ENCODE results near the gene DPYSL5.

DPYSL5 gene

GRCh38 chr2:26874514-26874913 lies 26.6 kb downstream of the DPYSL5 start:
- H3K27ac Mint-ChIP-seq, result no peak overlapping the region
- H3K4me3 Mint-ChIP-seq, result no peak overlapping the region
- H3K4me1 Mint-ChIP-seq, result peaks cover 10% of the 10 kb centered on the region
- TF ChIP-seq, protein P1, sequence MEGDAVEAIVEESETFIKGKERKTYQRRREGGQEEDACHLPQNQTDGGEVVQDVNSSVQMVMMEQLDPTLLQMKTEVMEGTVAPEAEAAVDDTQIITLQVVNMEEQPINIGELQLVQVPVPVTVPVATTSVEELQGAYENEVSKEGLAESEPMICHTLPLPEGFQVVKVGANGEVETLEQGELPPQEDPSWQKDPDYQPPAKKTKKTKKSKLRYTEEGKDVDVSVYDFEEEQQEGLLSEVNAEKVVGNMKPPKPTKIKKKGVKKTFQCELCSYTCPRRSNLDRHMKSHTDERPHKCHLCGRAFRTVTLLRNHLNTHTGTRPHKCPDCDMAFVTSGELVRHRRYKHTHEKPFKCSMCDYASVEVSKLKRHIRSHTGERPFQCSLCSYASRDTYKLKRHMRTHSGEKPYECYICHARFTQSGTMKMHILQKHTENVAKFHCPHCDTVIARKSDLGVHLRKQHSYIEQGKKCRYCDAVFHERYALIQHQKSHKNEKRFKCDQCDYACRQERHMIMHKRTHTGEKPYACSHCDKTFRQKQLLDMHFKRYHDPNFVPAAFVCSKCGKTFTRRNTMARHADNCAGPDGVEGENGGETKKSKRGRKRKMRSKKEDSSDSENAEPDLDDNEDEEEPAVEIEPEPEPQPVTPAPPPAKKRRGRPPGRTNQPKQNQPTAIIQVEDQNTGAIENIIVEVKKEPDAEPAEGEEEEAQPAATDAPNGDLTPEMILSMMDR (IDR thresholded peaks at IDR 0.05; ENCODE audit: unreplicated experiment in 3 of 3), result no peak
- no peaks in the 10 kb centered on the region for H3K9me3 Mint-ChIP-seq
- H3K36me3 Mint-ChIP-seq (ENCODE audit: low read depth), result no peaks in the 10 kb centered on the region
- peaks cover 6% of the 10 kb centered on the region for H3K27me3 Mint-ChIP-seq (ENCODE audit: low read depth)

GRCh38 chr2:26875065-26875634 lies 27.2 kb downstream of the DPYSL5 start:
- Mint-ChIP-seq H3K27ac (no peak overlapping the region), H3K9me3 (no peaks in the 10 kb centered on the region), H3K4me1 (peaks cover 10% of the 10 kb centered on the region), H3K36me3 (ENCODE audit: low read depth) (no peaks in the 10 kb centered on the region), H3K27me3 (ENCODE audit: low read depth) (peaks cover 6% of the 10 kb centered on the region), H3K4me3 (no peak overlapping the region)
- TF ChIP-seq, protein P1 (IDR thresholded peaks at IDR 0.05; ENCODE audit: unreplicated experiment in 3 of 3), result no peak

GRCh38 chr2:26875808-26876207 lies 27.9 kb downstream of the DPYSL5 start:
- TF ChIP-seq, protein P1 (IDR thresholded peaks at IDR 0.05; ENCODE audit: unreplicated experiment in 3 of 3), result no peak
- H3K9me3 Mint-ChIP-seq, result no peaks in the 10 kb centered on the region
- H3K36me3 Mint-ChIP-seq (ENCODE audit: low read depth), result no peaks in the 10 kb centered on the region
- H3K27ac Mint-ChIP-seq, result no peak overlapping the region
- H3K27me3 Mint-ChIP-seq (ENCODE audit: low read depth), result peaks cover 9% of the 10 kb centered on the region
- no peak overlapping the region for H3K4me3 Mint-ChIP-seq
- peaks cover 10% of the 10 kb centered on the region for H3K4me1 Mint-ChIP-seq

- Mint-ChIP-seq H3K27me3 (ENCODE audit: low read depth) (peaks cover 11% of the 10 kb centered on the region), H3K36me3 (ENCODE audit: low read depth) (no peaks in the 10 kb centered on the region), H3K4me1 (peaks cover 10% of the 10 kb centered on the region), H3K9me3 (no peaks in the 10 kb centered on the region), H3K27ac (no peak overlapping the region), H3K4me3 (no peak overlapping the region)
- TF ChIP-seq, protein P1 (IDR thresholded peaks at IDR 0.05; ENCODE audit: unreplicated experiment in 3 of 3), result no peak
These were observed 28.3 kb downstream of the DPYSL5 start for GRCh38 chr2:26876260-26876659.

DNA sequence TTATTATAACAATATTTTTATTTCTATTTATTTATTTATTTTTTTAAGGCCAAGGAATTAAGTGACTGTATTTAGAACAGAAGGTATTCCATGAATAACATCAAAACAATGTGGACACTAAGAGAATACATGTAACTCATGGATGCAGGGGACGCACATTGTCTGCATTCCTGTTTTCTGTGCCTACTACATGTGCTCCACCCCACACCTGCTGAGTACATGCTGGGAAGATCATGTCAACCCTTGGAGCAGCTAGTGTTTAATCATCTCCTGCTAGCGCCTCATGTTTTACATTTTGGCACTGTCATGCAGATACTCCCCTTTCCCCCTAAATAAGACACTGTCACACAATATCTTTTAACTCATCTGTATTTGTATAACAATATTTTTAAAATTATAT lies 29.3 kb downstream of the DPYSL5 start:
- H3K4me3 Mint-ChIP-seq, result no peak overlapping the region
- H3K27ac Mint-ChIP-seq, result no peak overlapping the region
- TF ChIP-seq, protein P1 (IDR thresholded peaks at IDR 0.05; ENCODE audit: unreplicated experiment in 3 of 3), result no peak
- H3K9me3 Mint-ChIP-seq, result no peaks in the 10 kb centered on the region
- peaks cover 14% of the 10 kb centered on the region for H3K27me3 Mint-ChIP-seq (ENCODE audit: low read depth)
- peaks cover 10% of the 10 kb centered on the region for H3K4me1 Mint-ChIP-seq
- no peaks in the 10 kb centered on the region for H3K36me3 Mint-ChIP-seq (ENCODE audit: low read depth)

- Mint-ChIP-seq H3K36me3 (ENCODE audit: low read depth) (no peaks in the 10 kb centered on the region), H3K27me3 (ENCODE audit: low read depth) (peaks cover 8% of the 10 kb centered on the region), H3K4me3 (no peak overlapping the region), H3K9me3 (no peaks in the 10 kb centered on the region), H3K4me1 (peaks cover 16% of the 10 kb centered on the region), H3K27ac (no peak overlapping the region)
- TF ChIP-seq, protein P1 (IDR thresholded peaks at IDR 0.05; ENCODE audit: unreplicated experiment in 3 of 3), result no peak
These were observed 32.2 kb downstream of the DPYSL5 start for GRCh38 chr2:26880161-26880560.
